Liver (tissue), 3 donors: ENCODE measurements around the gene ABCC10.

Source experiments
- CTCF ChIP-seq: fragments of 150-350 bp; IDR thresholded peaks from 2 replicates; pipeline ENCODE4 v1.5.1; 2017; ENCODE audit warnings: improper control_type of control experiment, low read depth, low read length; ENCODE audit not compliant: missing input control
- FOXA1 ChIP-seq: IDR thresholded peaks from 2 replicates; pipeline ENCODE4 v1.6.1; 2016; ENCODE audit warnings: antibody characterized with exemption
- GABPA ChIP-seq, 2 donors: IDR thresholded peaks in 1 of 2; conservative IDR thresholded peaks in 1 of 2; 2 replicates each; pipeline ENCODE4 v1.6.1; 2016; ENCODE audit warnings: antibody characterized with exemption in 2 of 2, mild to moderate bottlenecking in 1 of 2, moderate library complexity in 1 of 2
- JUND ChIP-seq, 2 donors: IDR thresholded peaks; 2 replicates each; pipeline ENCODE4 v1.6.1; 2016; ENCODE audit warnings: antibody characterized with exemption in 2 of 2
- MAX ChIP-seq: IDR thresholded peaks from 2 replicates; pipeline ENCODE4 v1.6.1; 2016; ENCODE audit warnings: antibody characterized with exemption
- RAD21 ChIP-seq, 2 donors: IDR thresholded peaks; 2 replicates each; pipeline ENCODE4 v1.6.1; 2016; ENCODE audit warnings: antibody characterized with exemption in 2 of 2, mild to moderate bottlenecking in 2 of 2
- REST ChIP-seq: IDR thresholded peaks from 2 replicates; pipeline ENCODE4 v1.6.1; 2016; ENCODE audit warnings: antibody characterized with exemption, mild to moderate bottlenecking
- SP1 ChIP-seq: IDR thresholded peaks from 2 replicates; pipeline ENCODE4 v1.6.1; 2018; ENCODE audit warnings: antibody characterized with exemption, mild to moderate bottlenecking
- TAF1 ChIP-seq: conservative IDR thresholded peaks from 2 replicates; pipeline ENCODE4 v1.6.1; 2016; ENCODE audit warnings: antibody characterized with exemption, mild to moderate bottlenecking
- YY1 ChIP-seq: IDR thresholded peaks from 2 replicates; pipeline ENCODE4 v1.6.1; 2016; ENCODE audit warnings: antibody characterized with exemption, mild to moderate bottlenecking
- ZBTB33 ChIP-seq: IDR thresholded peaks from 2 replicates; pipeline ENCODE4 v1.6.1; 2016; ENCODE audit warnings: antibody characterized with exemption
- donor health status: healthy.
- donor health status: healthy.

- TF ChIP-seq REST, result no peak
- TF ChIP-seq CTCF, result no peak
- TF ChIP-seq FOXA1, result no peak
- TF ChIP-seq RAD21 (IDR thresholded peaks at IDR 0.05), result no peak
- TF ChIP-seq ZBTB33, result no peak
- TF ChIP-seq MAX, result no peak
- no peak for TF ChIP-seq TAF1
- no peak for TF ChIP-seq YY1
- no peak for TF ChIP-seq JUND (IDR thresholded peaks at IDR 0.05)
- no peak for TF ChIP-seq SP1
- no peak for TF ChIP-seq GABPA (IDR thresholded peaks at IDR 0.05 in 1 of 2, conservative IDR thresholded peaks at IDR 0.05 in 1 of 2)
These were observed 41.7 kb downstream of the ABCC10 start for GRCh38 chr6:43468748-43469681.
